T-helper 17 cell (primary cell): ENCODE results near the gene TMC8. TPM values are rescaled to one million over a fixed set of nuclear protein-coding genes. Genes with fewer than 3 reads are reported as not detected.
A peak's percentile ranks its signal among the peaks of the same experiment; 100 is the strongest.

Experiments used
- ATAC-seq: fragments of 150-1000 bp; cut with Tn5 transposase; 2 replicates; pipeline ENCODE4 v1.10.0; 2021; ENCODE audit warnings: mild to moderate bottlenecking, moderate library complexity
- DNase-seq, 3 donors: peaks; one replicate each; pipeline versions ENCODE4 v3.0.0 to v3.0.0-alpha.2; 2020 to 2021
- H3K9me3 ChIP-seq: one replicate; pipeline ENCODE4 v1.7.0; 2013; ENCODE audit warnings: low read length, mild to moderate bottlenecking; ENCODE audit not compliant: control insufficient read depth, poor library complexity, severe bottlenecking
- H3K27ac Mint-ChIP-seq: one replicate; pipeline ENCODE4 v1.8.0; 2022; ENCODE audit warnings: mild to moderate bottlenecking, moderate library complexity, mixed read lengths
- H3K27me3 Mint-ChIP-seq: one replicate; pipeline ENCODE4 v1.8.0; 2022; ENCODE audit warnings: mixed read lengths
- H3K36me3 Mint-ChIP-seq: one replicate; pipeline ENCODE4 v1.8.0; 2022; ENCODE audit warnings: low read depth, mixed read lengths
- H3K4me1 Mint-ChIP-seq: one replicate; pipeline ENCODE4 v1.8.0; 2022; ENCODE audit warnings: mild to moderate bottlenecking, mixed read lengths
- H3K4me3 Mint-ChIP-seq: one replicate; pipeline ENCODE4 v1.8.0; 2022; ENCODE audit warnings: mild to moderate bottlenecking, moderate library complexity, mixed read lengths
- total RNA-seq, 4 donors: library from RNA in 2 of 4; stranded (reverse) in 2 of 4; gene quantifications; one replicate each; pipeline ENCODE4 v1.2.3 and lab custom pipeline; 2022 to 2026

TMC8 gene
- total RNA-seq, 2 donors from 2014 or later, result 352 to 481 TPM

GRCh38 chr17:78183916-78184315, 53.3 kb downstream of the TMC8 start:
- peaks cover 17% of the 10 kb centered on the region for H3K4me1 Mint-ChIP-seq
- H3K27ac Mint-ChIP-seq, result no peak overlapping the region
- H3K4me3 Mint-ChIP-seq, result no peak overlapping the region

GRCh38 chr17:78184351-78184750, 53.8 kb downstream of the TMC8 start:
- Mint-ChIP-seq H3K4me3 (no peak overlapping the region), H3K27ac (no peak overlapping the region), H3K36me3 (no peaks in the 10 kb centered on the region), H3K4me1 (peaks cover 17% of the 10 kb centered on the region), H3K27me3 (no peaks in the 10 kb centered on the region)
- ATAC-seq (no peak), DNase-seq (no peak)
- H3K9me3 ChIP-seq, result no peaks in the 10 kb centered on the region

More at GRCh38 chr17:78183916-78184315, 53.3 kb downstream of the TMC8 start:
- no peaks in the 10 kb centered on the region for H3K27me3 Mint-ChIP-seq
- no peaks in the 10 kb centered on the region for H3K9me3 ChIP-seq
- ATAC-seq, result no peak
- H3K36me3 Mint-ChIP-seq, result no peaks in the 10 kb centered on the region
- DNase-seq, result no peak

GRCh38 chr17:78184868-78185267, 54.3 kb downstream of the TMC8 start:
- no peaks in the 10 kb centered on the region for H3K36me3 Mint-ChIP-seq
- H3K4me1 Mint-ChIP-seq, result peaks cover 17% of the 10 kb centered on the region
- ATAC-seq (no peak), DNase-seq (no peak)
- H3K9me3 ChIP-seq, result no peaks in the 10 kb centered on the region
- no peak overlapping the region for H3K27ac Mint-ChIP-seq
- H3K27me3 Mint-ChIP-seq, result no peaks in the 10 kb centered on the region
- H3K4me3 Mint-ChIP-seq, result peak overlapping the region; percentile 43

DNA sequence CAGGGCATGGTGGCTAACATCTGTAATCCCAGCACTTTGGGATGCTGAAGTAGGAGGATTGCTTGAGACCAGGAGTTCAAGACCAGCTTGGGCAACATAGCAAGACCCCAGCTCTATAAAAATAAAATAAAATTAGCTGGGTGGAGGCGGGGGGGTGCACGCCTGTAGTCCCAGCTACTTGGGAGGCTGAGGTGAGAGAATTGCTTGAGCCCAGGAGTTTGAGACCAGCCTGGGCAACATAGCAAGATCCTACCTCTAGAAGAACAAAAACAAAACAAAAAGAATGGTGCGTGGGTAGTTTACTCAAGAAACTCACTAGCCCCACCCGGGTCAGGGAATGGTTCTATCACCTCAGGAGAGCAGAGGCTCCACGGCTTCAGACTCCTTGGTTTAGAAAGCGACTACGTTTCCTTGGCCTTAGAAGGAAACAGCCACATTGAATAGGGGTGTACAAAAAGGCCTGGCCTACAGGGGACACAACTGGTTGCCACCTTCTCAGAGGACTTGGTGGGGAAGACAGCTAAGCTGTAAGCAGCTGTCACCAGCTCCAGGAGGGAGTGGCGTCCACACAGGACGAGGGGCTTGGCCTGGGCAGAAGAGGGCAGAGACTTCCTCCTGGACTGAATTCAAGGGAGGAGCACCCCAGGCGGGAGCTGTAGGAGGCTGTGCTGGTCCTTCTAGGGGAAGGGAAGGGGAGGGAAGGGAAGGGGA, 55.6 kb downstream of the TMC8 start:
- no peaks in the 10 kb centered on the region for H3K36me3 Mint-ChIP-seq
- peaks cover 14% of the 10 kb centered on the region for H3K4me1 Mint-ChIP-seq
- H3K27me3 Mint-ChIP-seq, result no peaks in the 10 kb centered on the region
- H3K9me3 ChIP-seq, result no peaks in the 10 kb centered on the region
- H3K4me3 Mint-ChIP-seq, result peak overlapping the region; percentile 87
- H3K27ac Mint-ChIP-seq, result no peak overlapping the region
- ATAC-seq (no peak), DNase-seq (no peak)

DNA sequence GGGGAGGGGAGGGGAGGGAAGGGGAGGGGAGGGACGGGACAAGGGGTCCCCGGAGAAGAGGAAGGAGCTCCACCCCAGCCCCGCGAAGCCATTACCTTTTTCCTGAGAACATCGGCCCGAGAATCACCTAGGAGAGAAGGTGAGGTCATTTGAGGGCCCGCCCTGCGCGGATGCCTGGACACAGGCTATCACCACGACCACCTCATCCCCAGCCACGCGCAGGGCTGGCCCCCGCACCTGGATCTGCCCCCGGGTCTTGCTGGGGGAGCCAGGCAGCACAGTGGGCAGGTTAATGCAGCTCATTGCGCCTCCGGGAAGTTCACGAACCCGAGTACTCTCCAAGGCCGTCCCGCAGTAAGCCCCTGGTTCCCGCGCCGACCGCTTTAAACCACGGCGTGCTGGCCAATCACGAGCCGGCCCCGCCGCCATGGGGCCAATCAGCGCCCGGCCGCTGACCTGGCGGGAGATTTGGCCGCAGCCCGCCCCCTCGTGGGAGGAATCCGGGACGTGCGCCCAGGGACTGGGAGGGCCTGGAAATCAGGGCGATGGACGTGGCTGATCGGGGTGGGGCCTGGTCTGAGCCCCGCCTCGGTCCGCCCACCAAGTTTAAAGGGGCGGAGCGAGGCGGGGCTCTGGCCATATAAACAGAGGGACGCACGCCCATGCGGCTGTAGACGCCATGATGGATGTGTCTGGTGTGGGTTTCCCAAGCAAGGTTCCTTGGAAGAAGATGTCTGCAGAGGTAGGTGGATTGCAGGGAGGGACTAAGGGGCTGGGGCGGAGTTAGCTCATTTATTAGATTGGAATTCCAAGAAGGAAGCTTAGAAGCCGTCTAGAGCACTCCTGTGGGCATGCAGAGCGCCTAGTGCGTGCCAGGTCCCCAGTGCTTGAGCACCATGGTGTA, 56.4 kb downstream of the TMC8 start, which contains the start of the genes AFMID and TK1:
TSS of gene AFMID (plus strand) at position 671 of the 904 bp plus-strand sequence. CDS start at position 680, 9 bp downstream.
TSS of gene TK1 (minus strand) at position 361 of the 904 bp plus-strand sequence. CDS start at position 303, 58 bp downstream.
- Mint-ChIP-seq H3K4me3 (peak within 1 kb of the TSS; percentile 87), H3K4me1 (peaks cover 12% of the 10 kb centered on the region), H3K36me3 (no peaks in the 10 kb centered on the region), H3K27ac (no peak within 1 kb of the TSS), H3K27me3 (no peaks in the 10 kb centered on the region)
- ATAC-seq, result peak; percentile 89
- DNase-seq, result peak; percentile 68 to 76 (median 73)
- H3K9me3 ChIP-seq, result no peaks in the 10 kb centered on the region

Other genes starting within 250 kb of the TMC8 start
- gene TNRC6C, start 172.1 kb upstream of the TMC8 start, total RNA-seq, result 10 to 100 TPM; 64.4 to 64.5 TPM
- 100 to 1,000 TPM; 609 to 822 TPM for gene TMC6, start 2.0 kb upstream of the TMC8 start, total RNA-seq
- not detected for gene C17orf99, start 15.6 kb downstream of the TMC8 start, total RNA-seq
- 10 to 100 TPM; 49.5 to 68.1 TPM for gene SYNGR2, start 37.8 kb downstream of the TMC8 start, total RNA-seq
- 1 to 10 TPM in 1 of 2 donors, under 1 TPM in 1; 0.42 to 1.2 TPM for gene TK1, start 56.3 kb downstream of the TMC8 start, total RNA-seq
- gene AFMID, start 56.6 kb downstream of the TMC8 start, total RNA-seq, result 1 to 10 TPM; 1.5 to 2.9 TPM
- under 1 TPM; 0.40 to 0.44 TPM for gene BIRC5, start 83.5 kb downstream of the TMC8 start, total RNA-seq
- not detected for gene TMEM235, start 100.9 kb downstream of the TMC8 start, total RNA-seq
- 100 to 1,000 TPM; 119 to 197 TPM for gene SOCS3, start 229.3 kb downstream of the TMC8 start, total RNA-seq
- 10 to 100 TPM; 47.5 to 54.9 TPM for gene PGS1, start 247.9 kb downstream of the TMC8 start, total RNA-seq